Nephron (organoid): ENCODE data around the gene NFKBIA.

Source experiments
- H3K27ac Mint-ChIP-seq, 3 experiments: 2 replicates each; pipeline ENCODE4 v1.8.0; 2020; ENCODE audit warnings: mixed read lengths in 3 of 3, mild to moderate bottlenecking in 2 of 3, moderate library complexity in 1 of 3
- H3K27me3 Mint-ChIP-seq: 2 replicates; pipeline ENCODE4 v1.8.0; 2021; ENCODE audit warnings: low read depth, mild to moderate bottlenecking, moderate library complexity, mixed read lengths
- H3K36me3 Mint-ChIP-seq: 2 replicates; pipeline ENCODE4 v1.8.0; 2020; ENCODE audit warnings: low read depth, mixed read lengths
- H3K4me1 Mint-ChIP-seq: 2 replicates; pipeline ENCODE4 v1.8.0; 2020; ENCODE audit warnings: mixed read lengths
- H3K4me3 Mint-ChIP-seq, 3 experiments: 2 replicates each; pipeline ENCODE4 v1.8.0; 2020; ENCODE audit warnings: mild to moderate bottlenecking in 3 of 3, mixed read lengths in 3 of 3, moderate library complexity in 2 of 3
- H3K9me3 Mint-ChIP-seq: 2 replicates; pipeline ENCODE4 v1.8.0; 2020; ENCODE audit warnings: mixed read lengths
- TF ChIP-seq, protein P1 (sequence below), 3 experiments: fragments of 200-600 bp; sonication (generic); IDR thresholded peaks; one replicate each; pipeline ENCODE4 v1.5.0; 2021; ENCODE audit warnings: antibody characterized with exemption in 3 of 3; ENCODE audit not compliant: unreplicated experiment in 3 of 3

The NFKBIA gene

GRCh38 chr14:35368583-35369392, 35.8 kb downstream of the NFKBIA start:
- H3K4me1 Mint-ChIP-seq, result peaks cover 26% of the 10 kb centered on the region
- peak overlapping the region; percentile 63 to 79 (median 70) for H3K27ac Mint-ChIP-seq
- peaks cover 5% of the 10 kb centered on the region for H3K9me3 Mint-ChIP-seq
- H3K36me3 Mint-ChIP-seq, result no peaks in the 10 kb centered on the region
- no peak overlapping the region for H3K4me3 Mint-ChIP-seq
- H3K27me3 Mint-ChIP-seq, result no peaks in the 10 kb centered on the region
- TF ChIP-seq, protein P1, sequence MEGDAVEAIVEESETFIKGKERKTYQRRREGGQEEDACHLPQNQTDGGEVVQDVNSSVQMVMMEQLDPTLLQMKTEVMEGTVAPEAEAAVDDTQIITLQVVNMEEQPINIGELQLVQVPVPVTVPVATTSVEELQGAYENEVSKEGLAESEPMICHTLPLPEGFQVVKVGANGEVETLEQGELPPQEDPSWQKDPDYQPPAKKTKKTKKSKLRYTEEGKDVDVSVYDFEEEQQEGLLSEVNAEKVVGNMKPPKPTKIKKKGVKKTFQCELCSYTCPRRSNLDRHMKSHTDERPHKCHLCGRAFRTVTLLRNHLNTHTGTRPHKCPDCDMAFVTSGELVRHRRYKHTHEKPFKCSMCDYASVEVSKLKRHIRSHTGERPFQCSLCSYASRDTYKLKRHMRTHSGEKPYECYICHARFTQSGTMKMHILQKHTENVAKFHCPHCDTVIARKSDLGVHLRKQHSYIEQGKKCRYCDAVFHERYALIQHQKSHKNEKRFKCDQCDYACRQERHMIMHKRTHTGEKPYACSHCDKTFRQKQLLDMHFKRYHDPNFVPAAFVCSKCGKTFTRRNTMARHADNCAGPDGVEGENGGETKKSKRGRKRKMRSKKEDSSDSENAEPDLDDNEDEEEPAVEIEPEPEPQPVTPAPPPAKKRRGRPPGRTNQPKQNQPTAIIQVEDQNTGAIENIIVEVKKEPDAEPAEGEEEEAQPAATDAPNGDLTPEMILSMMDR (IDR thresholded peaks at IDR 0.05; ENCODE audit: unreplicated experiment in 3 of 3), result no peak

DNA sequence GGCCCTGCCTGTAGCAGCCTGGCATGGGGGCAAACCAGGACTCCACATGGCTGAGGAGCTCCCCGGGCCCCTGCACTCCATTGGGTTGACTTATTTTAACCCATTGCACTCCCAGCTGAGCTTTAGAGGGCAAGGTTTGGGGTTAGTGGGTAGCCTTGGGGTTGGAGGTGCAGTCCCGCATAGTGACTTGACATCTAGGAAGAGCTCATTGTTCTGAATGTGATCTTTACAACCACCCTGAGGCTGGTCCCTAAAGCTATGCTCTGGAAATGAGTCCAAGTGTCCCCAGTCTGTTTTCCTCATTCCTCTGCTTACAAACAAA, 36.4 kb downstream of the NFKBIA start:
- H3K4me3 Mint-ChIP-seq, result no peak overlapping the region
- H3K9me3 Mint-ChIP-seq, result peaks cover 5% of the 10 kb centered on the region
- TF ChIP-seq, protein P1 (IDR thresholded peaks at IDR 0.05; ENCODE audit: unreplicated experiment in 3 of 3), result no peak
- no peaks in the 10 kb centered on the region for H3K27me3 Mint-ChIP-seq
- peaks cover 27% of the 10 kb centered on the region for H3K4me1 Mint-ChIP-seq
- peak overlapping the region; percentile 58 to 79 (median 70) for H3K27ac Mint-ChIP-seq
- H3K36me3 Mint-ChIP-seq, result no peaks in the 10 kb centered on the region

DNA sequence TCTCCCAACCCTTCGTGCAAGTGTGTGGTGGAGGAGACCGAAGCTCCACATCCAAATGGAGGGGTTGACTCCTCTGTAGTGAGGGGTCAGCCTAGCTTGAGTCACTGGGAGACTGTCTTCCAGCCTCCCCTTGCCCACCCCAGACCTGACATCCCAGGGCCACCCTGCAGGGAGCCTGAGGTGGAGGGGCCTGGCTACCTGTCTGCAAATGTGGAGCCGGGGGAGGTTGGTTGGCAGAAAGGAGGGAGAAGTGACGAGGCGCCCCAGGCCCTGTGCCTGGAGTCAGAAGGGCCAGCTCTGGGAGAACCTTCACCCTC, 37.5 kb downstream of the NFKBIA start:
- no peaks in the 10 kb centered on the region for H3K27me3 Mint-ChIP-seq
- TF ChIP-seq, protein P1 (IDR thresholded peaks at IDR 0.05; ENCODE audit: unreplicated experiment in 3 of 3), result no peak
- peak overlapping the region; percentile 70 to 79 (median 77) for H3K27ac Mint-ChIP-seq
- H3K9me3 Mint-ChIP-seq, result peaks cover 5% of the 10 kb centered on the region
- H3K36me3 Mint-ChIP-seq, result no peaks in the 10 kb centered on the region
- H3K4me3 Mint-ChIP-seq, result no peak overlapping the region
- H3K4me1 Mint-ChIP-seq, result peaks cover 37% of the 10 kb centered on the region

DNA sequence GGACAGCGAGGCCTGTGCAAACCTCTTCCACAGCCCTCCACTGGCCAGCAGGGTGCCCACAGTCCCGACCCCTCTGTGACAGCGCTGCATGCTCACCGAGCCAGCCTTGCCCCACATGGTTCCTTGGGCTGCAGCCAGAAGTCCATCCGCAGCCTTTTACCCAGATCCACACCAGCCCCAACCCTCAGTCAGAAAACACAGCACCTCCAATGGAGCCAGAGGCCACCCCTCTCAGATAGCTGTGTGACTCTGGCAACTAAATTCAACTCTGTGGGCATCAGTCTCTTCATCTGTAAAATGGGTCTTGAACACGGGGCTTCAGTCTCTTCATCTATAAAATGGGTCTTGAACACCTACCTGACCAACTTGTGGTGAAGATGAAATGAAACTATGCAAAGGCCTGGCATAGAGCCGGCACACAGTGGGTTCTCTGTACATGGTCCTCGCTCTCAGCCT, 38.0 kb downstream of the NFKBIA start:
- TF ChIP-seq, protein P1 (IDR thresholded peaks at IDR 0.05; ENCODE audit: unreplicated experiment in 3 of 3), result no peak
- H3K27me3 Mint-ChIP-seq, result no peaks in the 10 kb centered on the region

DNA sequence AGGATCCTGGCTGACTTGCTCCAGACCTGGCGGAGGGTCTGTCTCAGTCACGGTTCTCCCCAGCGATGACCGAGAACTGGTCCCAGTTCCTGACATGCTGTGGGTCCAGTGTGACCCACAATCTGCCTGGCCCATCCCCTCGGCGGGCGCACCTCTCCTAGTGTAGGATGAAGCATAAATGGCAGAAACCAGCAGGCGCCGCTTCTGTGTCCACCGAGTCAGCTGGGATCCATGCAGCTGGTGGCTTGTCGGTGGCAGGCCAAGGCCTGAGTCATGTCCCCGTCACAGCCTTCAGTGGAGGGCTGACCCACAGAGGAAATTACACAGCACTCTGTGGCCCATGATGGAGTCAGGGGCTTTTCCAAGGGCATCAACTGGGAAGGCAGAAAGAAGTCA, 38.5 kb downstream of the NFKBIA start:
- H3K9me3 Mint-ChIP-seq, result peaks cover 1% of the 10 kb centered on the region

More for the DNA sequence above, 38.0 kb downstream of the NFKBIA start:
- peak overlapping the region in 2 of 3 experiments; percentile 48 to 70 for H3K27ac Mint-ChIP-seq
- peaks cover 37% of the 10 kb centered on the region for H3K4me1 Mint-ChIP-seq
- peaks cover 5% of the 10 kb centered on the region for H3K9me3 Mint-ChIP-seq
- no peak overlapping the region for H3K4me3 Mint-ChIP-seq
- H3K36me3 Mint-ChIP-seq, result no peaks in the 10 kb centered on the region

More for the DNA sequence above, 38.5 kb downstream of the NFKBIA start:
- Mint-ChIP-seq H3K27me3 (no peaks in the 10 kb centered on the region), H3K4me3 (no peak overlapping the region), H3K4me1 (peaks cover 37% of the 10 kb centered on the region), H3K27ac (peak overlapping the region; percentile 53 to 81 (median 70)), H3K36me3 (no peaks in the 10 kb centered on the region)
- TF ChIP-seq, protein P1 (IDR thresholded peaks at IDR 0.05; ENCODE audit: unreplicated experiment in 3 of 3), result no peak
